ENCODE data around the gene PATJ.

- no peak for TF ChIP-seq POLR2A (IDR thresholded peaks at IDR 0.05)
- no peak for TF ChIP-seq EP300 (IDR thresholded peaks at IDR 0.05; ENCODE audit: low read depth)
- TF ChIP-seq, protein P1, sequence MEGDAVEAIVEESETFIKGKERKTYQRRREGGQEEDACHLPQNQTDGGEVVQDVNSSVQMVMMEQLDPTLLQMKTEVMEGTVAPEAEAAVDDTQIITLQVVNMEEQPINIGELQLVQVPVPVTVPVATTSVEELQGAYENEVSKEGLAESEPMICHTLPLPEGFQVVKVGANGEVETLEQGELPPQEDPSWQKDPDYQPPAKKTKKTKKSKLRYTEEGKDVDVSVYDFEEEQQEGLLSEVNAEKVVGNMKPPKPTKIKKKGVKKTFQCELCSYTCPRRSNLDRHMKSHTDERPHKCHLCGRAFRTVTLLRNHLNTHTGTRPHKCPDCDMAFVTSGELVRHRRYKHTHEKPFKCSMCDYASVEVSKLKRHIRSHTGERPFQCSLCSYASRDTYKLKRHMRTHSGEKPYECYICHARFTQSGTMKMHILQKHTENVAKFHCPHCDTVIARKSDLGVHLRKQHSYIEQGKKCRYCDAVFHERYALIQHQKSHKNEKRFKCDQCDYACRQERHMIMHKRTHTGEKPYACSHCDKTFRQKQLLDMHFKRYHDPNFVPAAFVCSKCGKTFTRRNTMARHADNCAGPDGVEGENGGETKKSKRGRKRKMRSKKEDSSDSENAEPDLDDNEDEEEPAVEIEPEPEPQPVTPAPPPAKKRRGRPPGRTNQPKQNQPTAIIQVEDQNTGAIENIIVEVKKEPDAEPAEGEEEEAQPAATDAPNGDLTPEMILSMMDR (IDR thresholded peaks at IDR 0.05), result no peak
- TF ChIP-seq POLR2AphosphoS5 (IDR thresholded peaks at IDR 0.05), result no peak
Observed at GRCh38 chr1:62045574-62045973, 303.3 kb downstream of the PATJ start.
